Measurements from ENCODE around the gene NUTM2D.
"Not testable (repeated sequence)": the region's sequence is repeated elsewhere in the genome, so short reads cannot be mapped to it uniquely, and the experiment has no call there.

GRCh38 chr10:87314360-87314973 lies 43.1 kb upstream of the NUTM2D start:
- not testable (repeated sequence) for TF ChIP-seq CTCF (IDR thresholded peaks at IDR 0.05; ENCODE audit: poor library complexity); EZH2 (IDR thresholded peaks at IDR 0.05; ENCODE audit: borderline replicate concordance)
